Measurements from ENCODE around the gene CDK12. TPM values are rescaled to one million over a fixed set of nuclear protein-coding genes. Genes with fewer than 3 reads are reported as not detected.

Gene CDK12
- total and polyA plus RNA-seq, 2 experiments from 2014 or later = 20.9 to 55.3 TPM

DNA sequence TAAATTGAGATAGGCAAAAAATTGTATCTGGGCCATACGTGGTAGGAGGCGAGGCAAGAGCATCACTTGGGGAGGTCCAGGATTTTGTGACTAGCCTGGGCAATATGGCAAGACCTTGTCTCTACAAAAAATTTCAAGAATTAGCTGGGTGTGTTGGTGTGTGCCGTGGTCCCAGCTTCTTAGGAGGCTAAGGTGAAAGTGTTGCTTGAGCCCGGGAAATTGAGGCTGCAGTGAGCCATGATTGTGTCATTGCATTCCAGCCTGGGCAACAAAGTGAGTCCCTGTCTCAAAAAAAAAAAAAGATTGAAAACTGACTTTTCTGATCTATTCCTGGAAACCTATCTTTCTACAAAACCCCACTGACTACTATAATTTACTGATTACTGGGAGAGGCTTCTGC, 26.7 kb downstream of the CDK12 start:
- DNase-seq (ENCODE audit: low spot score) = no peak
- no peaks in the 10 kb centered on the region for H3K4me1 ChIP-seq (ENCODE audit: insufficient read depth)
- peak overlapping the region; percentile 70; the same call in 1 of the 2 replicates for H3K27ac ChIP-seq (ENCODE audit: low read depth)
- peaks cover 23% of the 10 kb centered on the region for H3K36me3 ChIP-seq (ENCODE audit: insufficient read depth)
- Mint-ChIP-seq H3K9me3 (no peaks in the 10 kb centered on the region), H3K27ac (no peak overlapping the region), H3K36me3 (ENCODE audit: low read depth) (peaks cover 22% of the 10 kb centered on the region), H3K4me1 (no peaks in the 10 kb centered on the region), H3K4me3 (no peak overlapping the region), H3K27me3 (ENCODE audit: insufficient read depth, low read depth, poor library complexity) (peaks cover 2% of the 10 kb centered on the region)
- H3F3A ChIP-seq (replicated peaks; ENCODE audit: low read depth) = no peaks in the 10 kb centered on the region
- H3K27me3 ChIP-seq (ENCODE audit: insufficient read depth) = no peaks in the 10 kb centered on the region
- TF ChIP-seq NANOG (IDR thresholded peaks at IDR 0.05; ENCODE audit: borderline replicate concordance) (no peak), ZNF331 (CRISPR knock-in tag; IDR thresholded peaks at IDR 0.05; ENCODE audit: low read depth) (no peak), ZNF114 (CRISPR knock-in tag; IDR thresholded peaks at IDR 0.05) (no peak), JUNB (IDR thresholded peaks at IDR 0.05; ENCODE audit: unreplicated experiment) (no peak), POLR2AphosphoS5 (IDR thresholded peaks at IDR 0.05; ENCODE audit: low read depth) (no peak), EZH2phosphoT487 (IDR thresholded peaks at IDR 0.05; ENCODE audit: unreplicated experiment) (no peak), CREB1 (CRISPR knock-in tag; IDR thresholded peaks at IDR 0.05; ENCODE audit: low read depth) (no peak), EZH2 (IDR thresholded peaks at IDR 0.05; ENCODE audit: low read depth, unreplicated experiment) (no peak), STAT1 (IDR thresholded peaks at IDR 0.05; ENCODE audit: unreplicated experiment) (no peak)
- TF ChIP-seq, protein P1, sequence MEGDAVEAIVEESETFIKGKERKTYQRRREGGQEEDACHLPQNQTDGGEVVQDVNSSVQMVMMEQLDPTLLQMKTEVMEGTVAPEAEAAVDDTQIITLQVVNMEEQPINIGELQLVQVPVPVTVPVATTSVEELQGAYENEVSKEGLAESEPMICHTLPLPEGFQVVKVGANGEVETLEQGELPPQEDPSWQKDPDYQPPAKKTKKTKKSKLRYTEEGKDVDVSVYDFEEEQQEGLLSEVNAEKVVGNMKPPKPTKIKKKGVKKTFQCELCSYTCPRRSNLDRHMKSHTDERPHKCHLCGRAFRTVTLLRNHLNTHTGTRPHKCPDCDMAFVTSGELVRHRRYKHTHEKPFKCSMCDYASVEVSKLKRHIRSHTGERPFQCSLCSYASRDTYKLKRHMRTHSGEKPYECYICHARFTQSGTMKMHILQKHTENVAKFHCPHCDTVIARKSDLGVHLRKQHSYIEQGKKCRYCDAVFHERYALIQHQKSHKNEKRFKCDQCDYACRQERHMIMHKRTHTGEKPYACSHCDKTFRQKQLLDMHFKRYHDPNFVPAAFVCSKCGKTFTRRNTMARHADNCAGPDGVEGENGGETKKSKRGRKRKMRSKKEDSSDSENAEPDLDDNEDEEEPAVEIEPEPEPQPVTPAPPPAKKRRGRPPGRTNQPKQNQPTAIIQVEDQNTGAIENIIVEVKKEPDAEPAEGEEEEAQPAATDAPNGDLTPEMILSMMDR (conservative IDR thresholded peaks at IDR 0.05; ENCODE audit: low read depth in 2 of 2) = no peak
- TF ChIP-seq, protein P2, sequence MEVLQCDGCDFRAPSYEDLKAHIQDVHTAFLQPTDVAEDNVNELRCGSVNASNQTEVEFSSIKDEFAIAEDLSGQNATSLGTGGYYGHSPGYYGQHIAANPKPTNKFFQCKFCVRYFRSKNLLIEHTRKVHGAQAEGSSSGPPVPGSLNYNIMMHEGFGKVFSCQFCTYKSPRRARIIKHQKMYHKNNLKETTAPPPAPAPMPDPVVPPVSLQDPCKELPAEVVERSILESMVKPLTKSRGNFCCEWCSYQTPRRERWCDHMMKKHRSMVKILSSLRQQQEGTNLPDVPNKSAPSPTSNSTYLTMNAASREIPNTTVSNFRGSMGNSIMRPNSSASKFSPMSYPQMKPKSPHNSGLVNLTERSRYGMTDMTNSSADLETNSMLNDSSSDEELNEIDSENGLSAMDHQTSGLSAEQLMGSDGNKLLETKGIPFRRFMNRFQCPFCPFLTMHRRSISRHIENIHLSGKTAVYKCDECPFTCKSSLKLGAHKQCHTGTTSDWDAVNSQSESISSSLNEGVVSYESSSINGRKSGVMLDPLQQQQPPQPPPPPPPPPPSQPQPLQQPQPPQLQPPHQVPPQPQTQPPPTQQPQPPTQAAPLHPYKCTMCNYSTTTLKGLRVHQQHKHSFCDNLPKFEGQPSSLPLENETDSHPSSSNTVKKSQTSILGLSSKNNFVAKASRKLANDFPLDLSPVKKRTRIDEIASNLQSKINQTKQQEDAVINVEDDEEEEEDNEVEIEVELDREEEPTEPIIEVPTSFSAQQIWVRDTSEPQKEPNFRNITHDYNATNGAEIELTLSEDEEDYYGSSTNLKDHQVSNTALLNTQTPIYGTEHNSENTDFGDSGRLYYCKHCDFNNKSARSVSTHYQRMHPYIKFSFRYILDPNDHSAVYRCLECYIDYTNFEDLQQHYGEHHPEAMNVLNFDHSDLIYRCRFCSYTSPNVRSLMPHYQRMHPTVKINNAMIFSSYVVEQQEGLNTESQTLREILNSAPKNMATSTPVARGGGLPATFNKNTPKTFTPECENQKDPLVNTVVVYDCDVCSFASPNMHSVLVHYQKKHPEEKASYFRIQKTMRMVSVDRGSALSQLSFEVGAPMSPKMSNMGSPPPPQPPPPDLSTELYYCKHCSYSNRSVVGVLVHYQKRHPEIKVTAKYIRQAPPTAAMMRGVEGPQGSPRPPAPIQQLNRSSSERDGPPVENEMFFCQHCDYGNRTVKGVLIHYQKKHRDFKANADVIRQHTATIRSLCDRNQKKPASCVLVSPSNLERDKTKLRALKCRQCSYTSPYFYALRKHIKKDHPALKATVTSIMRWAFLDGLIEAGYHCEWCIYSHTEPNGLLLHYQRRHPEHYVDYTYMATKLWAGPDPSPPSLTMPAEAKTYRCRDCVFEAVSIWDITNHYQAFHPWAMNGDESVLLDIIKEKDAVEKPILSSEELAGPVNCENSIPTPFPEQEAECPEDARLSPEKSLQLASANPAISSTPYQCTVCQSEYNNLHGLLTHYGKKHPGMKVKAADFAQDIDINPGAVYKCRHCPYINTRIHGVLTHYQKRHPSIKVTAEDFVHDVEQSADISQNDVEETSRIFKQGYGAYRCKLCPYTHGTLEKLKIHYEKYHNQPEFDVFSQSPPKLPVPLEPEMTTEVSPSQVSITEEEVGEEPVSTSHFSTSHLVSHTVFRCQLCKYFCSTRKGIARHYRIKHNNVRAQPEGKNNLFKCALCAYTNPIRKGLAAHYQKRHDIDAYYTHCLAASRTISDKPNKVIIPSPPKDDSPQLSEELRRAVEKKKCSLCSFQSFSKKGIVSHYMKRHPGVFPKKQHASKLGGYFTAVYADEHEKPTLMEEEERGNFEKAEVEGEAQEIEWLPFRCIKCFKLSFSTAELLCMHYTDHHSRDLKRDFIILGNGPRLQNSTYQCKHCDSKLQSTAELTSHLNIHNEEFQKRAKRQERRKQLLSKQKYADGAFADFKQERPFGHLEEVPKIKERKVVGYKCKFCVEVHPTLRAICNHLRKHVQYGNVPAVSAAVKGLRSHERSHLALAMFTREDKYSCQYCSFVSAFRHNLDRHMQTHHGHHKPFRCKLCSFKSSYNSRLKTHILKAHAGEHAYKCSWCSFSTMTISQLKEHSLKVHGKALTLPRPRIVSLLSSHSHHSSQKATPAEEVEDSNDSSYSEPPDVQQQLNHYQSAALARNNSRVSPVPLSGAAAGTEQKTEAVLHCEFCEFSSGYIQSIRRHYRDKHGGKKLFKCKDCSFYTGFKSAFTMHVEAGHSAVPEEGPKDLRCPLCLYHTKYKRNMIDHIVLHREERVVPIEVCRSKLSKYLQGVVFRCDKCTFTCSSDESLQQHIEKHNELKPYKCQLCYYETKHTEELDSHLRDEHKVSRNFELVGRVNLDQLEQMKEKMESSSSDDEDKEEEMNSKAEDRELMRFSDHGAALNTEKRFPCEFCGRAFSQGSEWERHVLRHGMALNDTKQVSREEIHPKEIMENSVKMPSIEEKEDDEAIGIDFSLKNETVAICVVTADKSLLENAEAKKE (CRISPR knock-in tag; IDR thresholded peaks at IDR 0.05) = no peak
- TF ChIP-seq, protein P3, sequence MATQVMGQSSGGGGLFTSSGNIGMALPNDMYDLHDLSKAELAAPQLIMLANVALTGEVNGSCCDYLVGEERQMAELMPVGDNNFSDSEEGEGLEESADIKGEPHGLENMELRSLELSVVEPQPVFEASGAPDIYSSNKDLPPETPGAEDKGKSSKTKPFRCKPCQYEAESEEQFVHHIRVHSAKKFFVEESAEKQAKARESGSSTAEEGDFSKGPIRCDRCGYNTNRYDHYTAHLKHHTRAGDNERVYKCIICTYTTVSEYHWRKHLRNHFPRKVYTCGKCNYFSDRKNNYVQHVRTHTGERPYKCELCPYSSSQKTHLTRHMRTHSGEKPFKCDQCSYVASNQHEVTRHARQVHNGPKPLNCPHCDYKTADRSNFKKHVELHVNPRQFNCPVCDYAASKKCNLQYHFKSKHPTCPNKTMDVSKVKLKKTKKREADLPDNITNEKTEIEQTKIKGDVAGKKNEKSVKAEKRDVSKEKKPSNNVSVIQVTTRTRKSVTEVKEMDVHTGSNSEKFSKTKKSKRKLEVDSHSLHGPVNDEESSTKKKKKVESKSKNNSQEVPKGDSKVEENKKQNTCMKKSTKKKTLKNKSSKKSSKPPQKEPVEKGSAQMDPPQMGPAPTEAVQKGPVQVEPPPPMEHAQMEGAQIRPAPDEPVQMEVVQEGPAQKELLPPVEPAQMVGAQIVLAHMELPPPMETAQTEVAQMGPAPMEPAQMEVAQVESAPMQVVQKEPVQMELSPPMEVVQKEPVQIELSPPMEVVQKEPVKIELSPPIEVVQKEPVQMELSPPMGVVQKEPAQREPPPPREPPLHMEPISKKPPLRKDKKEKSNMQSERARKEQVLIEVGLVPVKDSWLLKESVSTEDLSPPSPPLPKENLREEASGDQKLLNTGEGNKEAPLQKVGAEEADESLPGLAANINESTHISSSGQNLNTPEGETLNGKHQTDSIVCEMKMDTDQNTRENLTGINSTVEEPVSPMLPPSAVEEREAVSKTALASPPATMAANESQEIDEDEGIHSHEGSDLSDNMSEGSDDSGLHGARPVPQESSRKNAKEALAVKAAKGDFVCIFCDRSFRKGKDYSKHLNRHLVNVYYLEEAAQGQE (IDR thresholded peaks at IDR 0.05; ENCODE audit: unreplicated experiment) = no peak
- TF ChIP-seq, protein P4, sequence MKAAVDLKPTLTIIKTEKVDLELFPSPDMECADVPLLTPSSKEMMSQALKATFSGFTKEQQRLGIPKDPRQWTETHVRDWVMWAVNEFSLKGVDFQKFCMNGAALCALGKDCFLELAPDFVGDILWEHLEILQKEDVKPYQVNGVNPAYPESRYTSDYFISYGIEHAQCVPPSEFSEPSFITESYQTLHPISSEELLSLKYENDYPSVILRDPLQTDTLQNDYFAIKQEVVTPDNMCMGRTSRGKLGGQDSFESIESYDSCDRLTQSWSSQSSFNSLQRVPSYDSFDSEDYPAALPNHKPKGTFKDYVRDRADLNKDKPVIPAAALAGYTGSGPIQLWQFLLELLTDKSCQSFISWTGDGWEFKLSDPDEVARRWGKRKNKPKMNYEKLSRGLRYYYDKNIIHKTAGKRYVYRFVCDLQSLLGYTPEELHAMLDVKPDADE (IDR thresholded peaks at IDR 0.05) = no peak
- H3K9me2 ChIP-seq (ENCODE audit: insufficient read depth) = no peaks in the 10 kb centered on the region
- no peak for ATAC-seq
- peaks cover 7% of the 10 kb centered on the region; the same call in 1 of the 2 replicates for H3K79me2 ChIP-seq (replicated peaks; ENCODE audit: insufficient read depth)
- no peak overlapping the region for H3K4me2 ChIP-seq
- no peak overlapping the region for H3K4me3 ChIP-seq
- peaks cover 13% of the 10 kb centered on the region for H4K20me1 ChIP-seq (replicated peaks; ENCODE audit: insufficient read depth)
- no peak overlapping the region for H2AFZ ChIP-seq
